K562 (cell line): ENCODE measurements around the gene ZC3H7B. TPM values are rescaled to one million over a fixed set of nuclear protein-coding genes. Genes with fewer than 3 reads are reported as not detected.

ENCODE experiments used
- ATAC-seq: fragments of 200-7000 bp; cut with Tn5 transposase; 3 replicates; pipeline ENCODE4 v1.9.1; 2020; ENCODE audit warnings: moderate library complexity
- BruUV-seq: library from RNA; stranded (reverse); fragments of 400-500 nt; replicated peaks from 2 replicates; lab custom pipeline; 2021; lab: Mats Ljungman, UMichigan
- CTCF ChIA-PET: fragments of 300-600 bp; formaldehyde crosslinking; extraction: SDS; loops from one replicate; lab custom pipeline; 2021; ENCODE audit warnings: low intra/inter-chr PET ratio; lab: Yijun Ruan, JAX
- POLR2A ChIA-PET: fragments of 300-600, 350-650 bp; sonication (Branson Sonifier 250); formaldehyde crosslinking; extraction: SDS; loops from one replicate; lab custom pipeline; 2021; ENCODE audit warnings: antibody characterized with exemption, inconsistent platforms; lab: Yijun Ruan, JAX
- DNase-seq, 4 experiments: peaks; one replicate each; pipeline versions ENCODE4 v3.0.0 to v3.0.0-alpha.2; 2011 to 2018; ENCODE audit warnings: low spot score in 3 of 4, mixed read lengths in 3 of 4; ENCODE audit errors: extremely low read depth in 1 of 4
- FAIRE-seq: peaks from 2 replicates; lab custom pipeline; 2011; peaks lifted over from hg19 to GRCh38; lab: Jason Lieb, UNC
- H2AFZ ChIP-seq: 2 replicates; pipeline ENCODE4 v1.6.0; 2011; ENCODE audit warnings: low read depth, low read length, control low read depth, inconsistent platforms
- H3K27ac ChIP-seq: fragments of 200-600 bp; 3 replicates; pipeline ENCODE4 v1.8.0; 2011; ENCODE audit warnings: low read depth, mild to moderate bottlenecking, control low read depth, inconsistent platforms, low read length, moderate library complexity, mixed read lengths; ENCODE audit errors: extremely low read depth
- H3K27me3 ChIP-seq, 2 experiments: fragments of 300-600 bp in 1 of 2; 2 replicates in 1 of 2; 3 replicates in 1 of 2; pipeline versions ENCODE4 v1.6.0 to v1.8.0; 2011; ENCODE audit warnings: inconsistent platforms in 2 of 2, low read length in 2 of 2, mild to moderate bottlenecking in 1 of 2, mixed read lengths in 1 of 2, moderate library complexity in 1 of 2; ENCODE audit not compliant: control insufficient read depth in 2 of 2, insufficient read depth in 2 of 2
- H3K36me3 ChIP-seq: fragments of 300-600 bp; 3 replicates; pipeline ENCODE4 v1.8.0; 2011; ENCODE audit warnings: mild to moderate bottlenecking, low read length, inconsistent platforms; ENCODE audit not compliant: control insufficient read depth, insufficient read depth
- H3K4me1 ChIP-seq, 2 experiments: fragments of 200-600 bp in 1 of 2; replicated peaks in 1 of 2; 2 replicates in 1 of 2; 3 replicates in 1 of 2; pipeline versions ENCODE4 v1.5.1 to v1.8.0; 2011; ENCODE audit warnings: inconsistent platforms in 2 of 2, low read length in 2 of 2, mild to moderate bottlenecking in 1 of 2, mixed read lengths in 1 of 2, moderate library complexity in 1 of 2; ENCODE audit not compliant: control insufficient read depth in 2 of 2, insufficient read depth in 2 of 2
- H3K4me2 ChIP-seq: 2 replicates; pipeline ENCODE4 v1.6.1; 2011; ENCODE audit warnings: low read length, control low read depth, inconsistent platforms, mixed read lengths; ENCODE audit not compliant: insufficient read depth
- H3K4me3 ChIP-seq: fragments of 200-600 bp; sonication (generic), shearing (Covaris generic); 2 replicates; pipeline ENCODE4 v1.5.1; 2016; ENCODE audit warnings: control low read depth, inconsistent platforms
- H3K79me2 ChIP-seq: fragments of 200-600 bp; 3 replicates; pipeline ENCODE4 v1.8.0; 2011; ENCODE audit warnings: low read length, inconsistent platforms; ENCODE audit not compliant: control insufficient read depth, insufficient read depth
- H3K9ac ChIP-seq, 2 experiments: 2 replicates each; pipeline versions ENCODE4 v1.6.0 to v1.6.1; 2011; ENCODE audit warnings: low read depth in 2 of 2, low read length in 2 of 2, control low read depth in 1 of 2, inconsistent platforms in 1 of 2, mild to moderate bottlenecking in 1 of 2, mixed read lengths in 1 of 2; ENCODE audit not compliant: insufficient read depth in 1 of 2
- H3K9me1 ChIP-seq: one replicate; pipeline ENCODE4 v1.6.0; 2011; ENCODE audit warnings: inconsistent platforms, mild to moderate bottlenecking, low read length, moderate library complexity; ENCODE audit not compliant: control insufficient read depth, insufficient read depth
- H3K9me3 ChIP-seq: replicated peaks from 2 replicates; pipeline ENCODE4 v1.5.1; 2011; ENCODE audit warnings: low read depth, low read length, inconsistent platforms; ENCODE audit not compliant: control insufficient read depth, insufficient read depth
- H4K20me1 ChIP-seq: replicated peaks from 2 replicates; pipeline ENCODE4 v1.6.1; 2011; ENCODE audit warnings: low read length, inconsistent platforms, mixed read lengths; ENCODE audit not compliant: control insufficient read depth, insufficient read depth
- ELF2 ChIP-seq: fragments of 250-450 bp; sonication (Bioruptor Pico); IDR thresholded peaks from 2 replicates; pipeline ENCODE4 v1.5.0; 2021; ENCODE audit warnings: mild to moderate bottlenecking
- FOS ChIP-seq: IDR thresholded peaks from 3 replicates; pipeline ENCODE4 v1.6.1; 2011; ENCODE audit not compliant: insufficient read length; ENCODE audit errors: extremely low read depth
- GABPB1 ChIP-seq: sonication (generic); formaldehyde crosslinking; IDR thresholded peaks from 2 replicates; pipeline ENCODE4 v1.8.0; 2022; ENCODE audit warnings: mild to moderate bottlenecking, missing genetic modification reagents
- HDAC6 ChIP-seq: IDR thresholded peaks from 2 replicates; pipeline ENCODE4 v1.6.1; 2012; ENCODE audit warnings: low read depth, mild to moderate bottlenecking, control low read depth, inconsistent platforms, low read length, moderate library complexity
- HDAC8 ChIP-seq: fragments of 450-650 bp; IDR thresholded peaks from 2 replicates; pipeline ENCODE4 v1.6.1; 2016; ENCODE audit warnings: mild to moderate bottlenecking, missing genetic modification characterization, moderate library complexity, missing compliant biosample characterization
- MTF1 ChIP-seq: fragments of 250-450 bp; sonication (Bioruptor Pico); IDR thresholded peaks from 2 replicates; pipeline ENCODE4 v1.9.0; 2021; ENCODE audit warnings: moderate library complexity, mild to moderate bottlenecking, inconsistent platforms, borderline replicate concordance
- NCOA2 ChIP-seq, 2 experiments: fragments of 450-650 bp; IDR thresholded peaks; 2 replicates each; pipeline ENCODE4 v1.6.1; 2018; ENCODE audit warnings: mild to moderate bottlenecking in 2 of 2, moderate library complexity in 1 of 2; ENCODE audit not compliant: partially characterized antibody in 2 of 2
- NCOR1 ChIP-seq: fragments of 450-650 bp; IDR thresholded peaks from 2 replicates; pipeline ENCODE4 v1.6.1; 2016; ENCODE audit warnings: mild to moderate bottlenecking, moderate library complexity
- SMARCB1 ChIP-seq: IDR thresholded peaks from 2 replicates; pipeline ENCODE4 v1.6.1; 2011; ENCODE audit warnings: improper control_type of control experiment, low read depth; ENCODE audit not compliant: insufficient read length
- SRSF1 ChIP-seq: fragments of 200-400 bp; formaldehyde crosslinking; IDR thresholded peaks from 2 replicates; pipeline ENCODE4 v1.6.1; 2017; ENCODE audit warnings: mild to moderate bottlenecking, low read depth, low read length, moderate library complexity
- ZFP36 ChIP-seq: fragments of 150-350 bp; IDR thresholded peaks from 2 replicates; pipeline ENCODE4 v1.6.1; 2018; ENCODE audit warnings: low read length, low read depth; ENCODE audit not compliant: partially characterized antibody
- ZNF436 ChIP-seq: fragments of 250-450, 450-650 bp; sonication (Bioruptor Pico); formaldehyde crosslinking; IDR thresholded peaks from 2 replicates; pipeline ENCODE4 v1.7.0; 2020; ENCODE audit warnings: mild to moderate bottlenecking
- ZNF79 ChIP-seq: fragments of 250-450 bp; sonication (Bioruptor Pico); IDR thresholded peaks from 2 replicates; pipeline ENCODE4 v1.4.0; 2020; ENCODE audit warnings: low read depth, mild to moderate bottlenecking, moderate library complexity
- ZNF830 ChIP-seq: fragments of 250-450 bp; sonication (Bioruptor Pico); IDR thresholded peaks from 2 replicates; pipeline ENCODE4 v1.5.0; 2021; ENCODE audit warnings: mild to moderate bottlenecking
- WGBS: fragments of 100-300 bp; shearing (Covaris generic); methylation state at CpG from one replicate; pipeline ENCODE4 v1.1.6; 2016; ENCODE audit warnings: low coverage, mixed read lengths; ENCODE audit not compliant: insufficient coverage; ENCODE audit errors: missing lambda C conversion rate; 5-methylcytosine and 5-hydroxymethylcytosine counted together
- in situ Hi-C: fragments of 300-500 bp; cut with MboI; formaldehyde crosslinking; loops from 4 replicates; pipeline ENCODE4 v1.15.0; 2018; ENCODE audit warnings: inconsistent platforms, mixed read lengths
- intact Hi-C: fragments of 100-400 bp; cut with micrococcal nuclease; formaldehyde crosslinking; loops from 2 replicates; pipeline ENCODE4 v1.14.2; 2022
- polyA plus RNA-seq, 8 experiments: library from polyadenylated mRNA; depleted of rRNA in 4 of 8; stranded (reverse) in 5 of 8; unstranded in 3 of 8; fragments of >200 nt; fragmentation: Nextera tagmentation in 2 of 8; fragmentation: Illumina TruSeq in 1 of 8; extraction: Ambion mirVana in 2 of 8; extraction: Trizol in 1 of 8; gene quantifications; 2 replicates each; pipeline versions ENCODE4 v1.2.1 to v1.2.3, GENCODE V29; 2011 to 2014; ENCODE audit warnings: inconsistent platforms in 1 of 8, missing spikeins in 1 of 8
- total RNA-seq, 7 experiments: library from RNA; depleted of rRNA in 6 of 7; stranded (reverse); fragments of >200 nt in 6 of 7; fragmentation: Illumina TruSeq in 2 of 7; extraction: Trizol in 2 of 7; gene quantifications; 2 replicates each; pipeline versions ENCODE4 v1.2.1 to v1.2.3, GENCODE V29; 2011 to 2021; ENCODE audit warnings: low replicate concordance in 1 of 7
- TF ChIP-seq, protein P1 (sequence below): sonication (generic); formaldehyde crosslinking; IDR thresholded peaks from 2 replicates; pipeline ENCODE4 v1.8.1; 2023; ENCODE audit warnings: mild to moderate bottlenecking, missing genetic modification reagents, moderate library complexity
- TF ChIP-seq, protein P2 (sequence below), 2 experiments: IDR thresholded peaks; 2 replicates each; pipeline ENCODE4 v1.6.1; 2012; ENCODE audit warnings: improper control_type of control experiment in 2 of 2, low read depth in 2 of 2, low read length in 2 of 2, borderline replicate concordance in 1 of 2
- TF ChIP-seq, protein P3 (sequence below), 2 experiments: fragments of 450-650 bp in 1 of 2; sonication (generic) in 1 of 2; formaldehyde crosslinking; conservative IDR thresholded peaks; 2 replicates each; pipeline versions ENCODE4 v1.4.0 to v1.8.1; 2020 to 2022; ENCODE audit warnings: mild to moderate bottlenecking in 1 of 2, missing genetic modification reagents in 1 of 2

The ZC3H7B gene
- total and polyA plus RNA-seq, 9 of the 15 experiments (the other 6 are each of a cell fraction or from before 2014, with no cell fraction given): 0.07 to 49.8 (median 26.8) TPM

DNA sequence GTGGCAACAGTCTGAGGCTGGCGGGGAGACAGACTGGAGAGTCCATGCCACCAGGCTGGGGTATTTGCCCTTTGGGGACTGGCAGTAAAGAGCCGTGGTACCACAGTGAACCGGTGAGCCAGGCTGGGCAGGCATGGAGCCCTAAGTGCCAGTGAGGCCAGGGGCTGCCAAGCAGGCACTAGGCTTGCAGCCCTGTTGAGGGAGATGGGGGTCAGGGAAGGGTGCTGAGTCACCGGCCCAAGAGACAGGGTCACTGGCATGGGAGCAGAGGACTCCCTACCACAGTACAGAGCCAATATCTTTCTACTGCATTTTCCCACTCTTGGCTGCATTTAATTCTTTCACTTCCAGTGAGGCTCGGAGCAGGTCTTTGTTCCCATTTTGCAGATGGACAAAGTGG lies 49.7 kb downstream of the ZC3H7B start:
- Histone ChIP-seq H3K9me1 (no peaks in the 10 kb centered on the region), H3K4me2 (no peak overlapping the region), H3K9me3 (no peaks in the 10 kb centered on the region), H3K79me2 (no peaks in the 10 kb centered on the region; the same call in 2 of the 3 replicates), H3K36me3 (peaks cover 89% of the 10 kb centered on the region; the same call in 2 of the 3 replicates), H2AFZ (no peak overlapping the region), H3K9ac (no peak overlapping the region; a peak in 2 of 4 replicates), H3K4me1 (peaks cover 10 to 30% of the 10 kb centered on the region in 2 experiments; a peak in 4 of 5 replicates), H3K27me3 (no peaks in the 10 kb centered on the region), H3K27ac (no peak overlapping the region), H4K20me1 (no peaks in the 10 kb centered on the region), H3K4me3 (no peak overlapping the region)
- 96% methylated on average over 3 of the region's 5 CpGs for WGBS
- intact Hi-C loops (no loop called here), in situ Hi-C loops (no loop called here)
- POLR2A ChIA-PET: interaction anchor here (2.2 kb wide), 1 partner anchor 10 kb away, joined by 10 read pairs; no protein-coding TSS in a partner anchor
- ATAC-seq (no peak), DNase-seq (no peak), FAIRE-seq (no peak)
- no TSS peak for BruUV-seq
- CTCF ChIA-PET: no interaction called here
- TF ChIP-seq MTF1 (CRISPR knock-in tag) (no peak), ZFP36 (no peak), FOS (no peak), SMARCB1 (no peak), HDAC8 (no peak), NCOA2 (IDR thresholded peaks at IDR 0.05; ENCODE audit: partially characterized antibody in 2 of 2) (no peak), ZNF830 (CRISPR knock-in tag) (no peak), NCOR1 (no peak), GABPB1 (CRISPR knock-in tag) (no peak), SRSF1 (no peak), ZNF436 (CRISPR knock-in tag) (no peak), ZNF79 (no peak), HDAC6 (no peak), ELF2 (CRISPR knock-in tag) (no peak)
- TF ChIP-seq, protein P1, sequence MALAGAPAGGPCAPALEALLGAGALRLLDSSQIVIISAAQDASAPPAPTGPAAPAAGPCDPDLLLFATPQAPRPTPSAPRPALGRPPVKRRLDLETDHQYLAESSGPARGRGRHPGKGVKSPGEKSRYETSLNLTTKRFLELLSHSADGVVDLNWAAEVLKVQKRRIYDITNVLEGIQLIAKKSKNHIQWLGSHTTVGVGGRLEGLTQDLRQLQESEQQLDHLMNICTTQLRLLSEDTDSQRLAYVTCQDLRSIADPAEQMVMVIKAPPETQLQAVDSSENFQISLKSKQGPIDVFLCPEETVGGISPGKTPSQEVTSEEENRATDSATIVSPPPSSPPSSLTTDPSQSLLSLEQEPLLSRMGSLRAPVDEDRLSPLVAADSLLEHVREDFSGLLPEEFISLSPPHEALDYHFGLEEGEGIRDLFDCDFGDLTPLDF (CRISPR knock-in tag): no peak
- TF ChIP-seq, protein P2, sequence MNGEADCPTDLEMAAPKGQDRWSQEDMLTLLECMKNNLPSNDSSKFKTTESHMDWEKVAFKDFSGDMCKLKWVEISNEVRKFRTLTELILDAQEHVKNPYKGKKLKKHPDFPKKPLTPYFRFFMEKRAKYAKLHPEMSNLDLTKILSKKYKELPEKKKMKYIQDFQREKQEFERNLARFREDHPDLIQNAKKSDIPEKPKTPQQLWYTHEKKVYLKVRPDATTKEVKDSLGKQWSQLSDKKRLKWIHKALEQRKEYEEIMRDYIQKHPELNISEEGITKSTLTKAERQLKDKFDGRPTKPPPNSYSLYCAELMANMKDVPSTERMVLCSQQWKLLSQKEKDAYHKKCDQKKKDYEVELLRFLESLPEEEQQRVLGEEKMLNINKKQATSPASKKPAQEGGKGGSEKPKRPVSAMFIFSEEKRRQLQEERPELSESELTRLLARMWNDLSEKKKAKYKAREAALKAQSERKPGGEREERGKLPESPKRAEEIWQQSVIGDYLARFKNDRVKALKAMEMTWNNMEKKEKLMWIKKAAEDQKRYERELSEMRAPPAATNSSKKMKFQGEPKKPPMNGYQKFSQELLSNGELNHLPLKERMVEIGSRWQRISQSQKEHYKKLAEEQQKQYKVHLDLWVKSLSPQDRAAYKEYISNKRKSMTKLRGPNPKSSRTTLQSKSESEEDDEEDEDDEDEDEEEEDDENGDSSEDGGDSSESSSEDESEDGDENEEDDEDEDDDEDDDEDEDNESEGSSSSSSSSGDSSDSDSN (IDR thresholded peaks at IDR 0.05; ENCODE audit: borderline replicate concordance in 1 of 2, low read depth in 2 of 2, low read length in 2 of 2): no peak
- TF ChIP-seq, protein P3, sequence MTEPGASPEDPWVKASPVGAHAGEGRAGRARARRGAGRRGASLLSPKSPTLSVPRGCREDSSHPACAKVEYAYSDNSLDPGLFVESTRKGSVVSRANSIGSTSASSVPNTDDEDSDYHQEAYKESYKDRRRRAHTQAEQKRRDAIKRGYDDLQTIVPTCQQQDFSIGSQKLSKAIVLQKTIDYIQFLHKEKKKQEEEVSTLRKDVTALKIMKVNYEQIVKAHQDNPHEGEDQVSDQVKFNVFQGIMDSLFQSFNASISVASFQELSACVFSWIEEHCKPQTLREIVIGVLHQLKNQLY (CRISPR knock-in tag; conservative IDR thresholded peaks at IDR 0.05): no peak
